Breast epithelium (tissue), 3 donors: ENCODE measurements around the gene WDR62.

ENCODE experiments used
- CTCF ChIP-seq, 3 donors: fragments of 450-650 bp; IDR thresholded peaks; one replicate each; pipeline ENCODE4 v1.5.1; 2016 to 2017; ENCODE audit warnings: antibody characterized with exemption in 3 of 3, mild to moderate bottlenecking in 3 of 3, moderate library complexity in 3 of 3
- POLR2A ChIP-seq: fragments of 450-650 bp; IDR thresholded peaks from one replicate; pipeline ENCODE4 v1.6.1; 2016; ENCODE audit warnings: antibody characterized with exemption, mild to moderate bottlenecking, moderate library complexity
- POLR2AphosphoS5 ChIP-seq, 3 donors: sonication (generic); formaldehyde crosslinking; IDR thresholded peaks; one replicate each; pipeline ENCODE4 v1.6.1; 2017; ENCODE audit warnings: antibody characterized with exemption in 3 of 3

GRCh38 chr19:36093146-36093662 is 38.5 kb downstream of the WDR62 start:
- TF ChIP-seq CTCF (IDR thresholded peaks at IDR 0.05) (no peak), POLR2A (no peak), POLR2AphosphoS5 (IDR thresholded peaks at IDR 0.05) (no peak)
